K562 (cell line): ENCODE data around the gene CRHR1. TPM values are rescaled to one million over a fixed set of nuclear protein-coding genes. Genes with fewer than 3 reads are reported as not detected.

ENCODE experiments used
- ATAC-seq: fragments of 200-7000 bp; cut with Tn5 transposase; 3 replicates; pipeline ENCODE4 v1.9.1; 2020; ENCODE audit warnings: moderate library complexity
- BruUV-seq: library from RNA; stranded (reverse); fragments of 400-500 nt; replicated peaks from 2 replicates; lab custom pipeline; 2021; lab: Mats Ljungman, UMichigan
- CTCF ChIA-PET: fragments of 300-600 bp; formaldehyde crosslinking; extraction: SDS; loops from one replicate; lab custom pipeline; 2021; ENCODE audit warnings: low intra/inter-chr PET ratio; lab: Yijun Ruan, JAX
- POLR2A ChIA-PET: fragments of 300-600, 350-650 bp; sonication (Branson Sonifier 250); formaldehyde crosslinking; extraction: SDS; loops from one replicate; lab custom pipeline; 2021; ENCODE audit warnings: antibody characterized with exemption, inconsistent platforms; lab: Yijun Ruan, JAX
- DNase-seq, 4 experiments: peaks; one replicate each; pipeline versions ENCODE4 v3.0.0 to v3.0.0-alpha.2; 2011 to 2018; ENCODE audit warnings: low spot score in 3 of 4, mixed read lengths in 3 of 4; ENCODE audit errors: extremely low read depth in 1 of 4
- FAIRE-seq: peaks from 2 replicates; lab custom pipeline; 2011; peaks lifted over from hg19 to GRCh38; lab: Jason Lieb, UNC
- H2AFZ ChIP-seq: 2 replicates; pipeline ENCODE4 v1.6.0; 2011; ENCODE audit warnings: low read depth, low read length, control low read depth, inconsistent platforms
- H3K27ac ChIP-seq: fragments of 200-600 bp; 3 replicates; pipeline ENCODE4 v1.8.0; 2011; ENCODE audit warnings: low read depth, mild to moderate bottlenecking, control low read depth, inconsistent platforms, low read length, moderate library complexity, mixed read lengths; ENCODE audit errors: extremely low read depth
- H3K27me3 ChIP-seq, 2 experiments: fragments of 300-600 bp in 1 of 2; 2 replicates in 1 of 2; 3 replicates in 1 of 2; pipeline versions ENCODE4 v1.6.0 to v1.8.0; 2011; ENCODE audit warnings: inconsistent platforms in 2 of 2, low read length in 2 of 2, mild to moderate bottlenecking in 1 of 2, mixed read lengths in 1 of 2, moderate library complexity in 1 of 2; ENCODE audit not compliant: control insufficient read depth in 2 of 2, insufficient read depth in 2 of 2
- H3K36me3 ChIP-seq: fragments of 300-600 bp; 3 replicates; pipeline ENCODE4 v1.8.0; 2011; ENCODE audit warnings: mild to moderate bottlenecking, low read length, inconsistent platforms; ENCODE audit not compliant: control insufficient read depth, insufficient read depth
- H3K4me1 ChIP-seq, 2 experiments: fragments of 200-600 bp in 1 of 2; replicated peaks in 1 of 2; 2 replicates in 1 of 2; 3 replicates in 1 of 2; pipeline versions ENCODE4 v1.5.1 to v1.8.0; 2011; ENCODE audit warnings: inconsistent platforms in 2 of 2, low read length in 2 of 2, mild to moderate bottlenecking in 1 of 2, mixed read lengths in 1 of 2, moderate library complexity in 1 of 2; ENCODE audit not compliant: control insufficient read depth in 2 of 2, insufficient read depth in 2 of 2
- H3K4me2 ChIP-seq: 2 replicates; pipeline ENCODE4 v1.6.1; 2011; ENCODE audit warnings: low read length, control low read depth, inconsistent platforms, mixed read lengths; ENCODE audit not compliant: insufficient read depth
- H3K4me3 ChIP-seq: fragments of 200-600 bp; sonication (generic), shearing (Covaris generic); 2 replicates; pipeline ENCODE4 v1.5.1; 2016; ENCODE audit warnings: control low read depth, inconsistent platforms
- H3K79me2 ChIP-seq: fragments of 200-600 bp; 3 replicates; pipeline ENCODE4 v1.8.0; 2011; ENCODE audit warnings: low read length, inconsistent platforms; ENCODE audit not compliant: control insufficient read depth, insufficient read depth
- H3K9ac ChIP-seq, 2 experiments: 2 replicates each; pipeline versions ENCODE4 v1.6.0 to v1.6.1; 2011; ENCODE audit warnings: low read depth in 2 of 2, low read length in 2 of 2, control low read depth in 1 of 2, inconsistent platforms in 1 of 2, mild to moderate bottlenecking in 1 of 2, mixed read lengths in 1 of 2; ENCODE audit not compliant: insufficient read depth in 1 of 2
- H3K9me1 ChIP-seq: one replicate; pipeline ENCODE4 v1.6.0; 2011; ENCODE audit warnings: inconsistent platforms, mild to moderate bottlenecking, low read length, moderate library complexity; ENCODE audit not compliant: control insufficient read depth, insufficient read depth
- H3K9me3 ChIP-seq: replicated peaks from 2 replicates; pipeline ENCODE4 v1.5.1; 2011; ENCODE audit warnings: low read depth, low read length, inconsistent platforms; ENCODE audit not compliant: control insufficient read depth, insufficient read depth
- H4K20me1 ChIP-seq: replicated peaks from 2 replicates; pipeline ENCODE4 v1.6.1; 2011; ENCODE audit warnings: low read length, inconsistent platforms, mixed read lengths; ENCODE audit not compliant: control insufficient read depth, insufficient read depth
- BRF1 ChIP-seq: IDR thresholded peaks from 3 replicates; pipeline ENCODE4 v1.6.1; 2011; ENCODE audit warnings: borderline replicate concordance, mild to moderate bottlenecking; ENCODE audit not compliant: insufficient read length; ENCODE audit errors: extremely low read depth
- CREB5 ChIP-seq: fragments of 250-450 bp; sonication (Bioruptor Pico); IDR thresholded peaks from 2 replicates; pipeline ENCODE4 v1.5.0; 2020; ENCODE audit warnings: mild to moderate bottlenecking
- CSDE1 ChIP-seq, 2 experiments: fragments of 450-650 bp; IDR thresholded peaks; 2 replicates each; pipeline ENCODE4 v1.6.1; 2016; ENCODE audit warnings: mild to moderate bottlenecking in 1 of 2
- DACH1 ChIP-seq: fragments of 450-650 bp; IDR thresholded peaks from 2 replicates; pipeline ENCODE4 v1.6.1; 2018; ENCODE audit not compliant: partially characterized antibody
- HCFC1 ChIP-seq: IDR thresholded peaks from 2 replicates; pipeline ENCODE4 v1.6.1; 2012; ENCODE audit warnings: low read depth, low read length, improper control_type of control experiment
- MAFK ChIP-seq: IDR thresholded peaks from 2 replicates; pipeline ENCODE4 v1.6.1; 2011; ENCODE audit warnings: low read length, improper control_type of control experiment
- SNRNP70 ChIP-seq: fragments of 200-400 bp; formaldehyde crosslinking; optimal IDR thresholded peaks from 2 replicates; pipeline ENCODE3; 2017; ENCODE audit warnings: low read depth, low read length
- ZNF165 ChIP-seq: fragments of 250-450 bp; sonication (Bioruptor Pico); IDR thresholded peaks from 2 replicates; pipeline ENCODE4 v1.4.0; 2020; ENCODE audit warnings: borderline replicate concordance
- ZNF24 ChIP-seq: fragments of 450-650 bp; IDR thresholded peaks from 2 replicates; pipeline ENCODE4 v1.6.1; 2016
- ZNF431 ChIP-seq: sonication (generic); formaldehyde crosslinking; IDR thresholded peaks from 2 replicates; pipeline ENCODE4 v1.8.0; 2022; ENCODE audit warnings: mild to moderate bottlenecking, missing genetic modification reagents
- WGBS: fragments of 100-300 bp; shearing (Covaris generic); methylation state at CpG from one replicate; pipeline ENCODE4 v1.1.6; 2016; ENCODE audit warnings: low coverage, mixed read lengths; ENCODE audit not compliant: insufficient coverage; ENCODE audit errors: missing lambda C conversion rate; 5-methylcytosine and 5-hydroxymethylcytosine counted together
- in situ Hi-C: fragments of 300-500 bp; cut with MboI; formaldehyde crosslinking; loops from 4 replicates; pipeline ENCODE4 v1.15.0; 2018; ENCODE audit warnings: inconsistent platforms, mixed read lengths
- intact Hi-C: fragments of 100-400 bp; cut with micrococcal nuclease; formaldehyde crosslinking; loops from 2 replicates; pipeline ENCODE4 v1.14.2; 2022
- polyA plus RNA-seq, 8 experiments: library from polyadenylated mRNA; depleted of rRNA in 4 of 8; stranded (reverse) in 5 of 8; unstranded in 3 of 8; fragments of >200 nt; fragmentation: Nextera tagmentation in 2 of 8; fragmentation: Illumina TruSeq in 1 of 8; extraction: Ambion mirVana in 2 of 8; extraction: Trizol in 1 of 8; gene quantifications; 2 replicates each; pipeline versions ENCODE4 v1.2.1 to v1.2.3, GENCODE V29; 2011 to 2014; ENCODE audit warnings: inconsistent platforms in 1 of 8, missing spikeins in 1 of 8
- total RNA-seq, 7 experiments: library from RNA; depleted of rRNA in 6 of 7; stranded (reverse); fragments of >200 nt in 6 of 7; fragmentation: Illumina TruSeq in 2 of 7; extraction: Trizol in 2 of 7; gene quantifications; 2 replicates each; pipeline versions ENCODE4 v1.2.1 to v1.2.3, GENCODE V29; 2011 to 2021; ENCODE audit warnings: low replicate concordance in 1 of 7

Gene CRHR1
- total and polyA plus RNA-seq, 9 of the 15 experiments (the other 6 are each of a cell fraction or from before 2014, with no cell fraction given) = 0.05 TPM; not detected in 8

GRCh38 chr17:45788057-45788456 is 3.9 kb downstream of the CRHR1 start:
- no TSS peak for BruUV-seq
- CTCF ChIA-PET = no interaction called here
- no peak overlapping the region for H3K9ac ChIP-seq
- H3K4me3 ChIP-seq = no peak overlapping the region
- no peaks in the 10 kb centered on the region for H3K36me3 ChIP-seq
- FAIRE-seq (no peak), ATAC-seq (no peak), DNase-seq (no peak)
- H3K27me3 ChIP-seq = peaks cover 45 to 78% of the 10 kb centered on the region in 2 experiments
- H4K20me1 ChIP-seq = peaks cover 17% of the 10 kb centered on the region
- 0% methylated on average over 3 of the region's 3 CpGs for WGBS
- H3K9me1 ChIP-seq = no peaks in the 10 kb centered on the region
- in situ Hi-C loops (no loop called here), intact Hi-C loops (no loop called here)
- H3K79me2 ChIP-seq = no peaks in the 10 kb centered on the region
- H3K9me3 ChIP-seq = no peaks in the 10 kb centered on the region
- H3K4me1 ChIP-seq = peaks cover 4 to 26% of the 10 kb centered on the region in 2 experiments; a peak in 4 of 5 replicates
- POLR2A ChIA-PET = interaction anchor here (0.6 to 0.8 kb wide), 3 partner anchors 9 to 822 kb away, joined by 3 to 5 read pairs (median 4); no protein-coding TSS in a partner anchor
- no peak overlapping the region for H3K27ac ChIP-seq
- no peak overlapping the region for H3K4me2 ChIP-seq
- no peak for TF ChIP-seq MAFK
- TF ChIP-seq ZNF431 = no peak
- no peak for TF ChIP-seq BRF1
- no peak for TF ChIP-seq CREB5 (CRISPR knock-in tag)
- no peak for TF ChIP-seq DACH1
- TF ChIP-seq CSDE1 (IDR thresholded peaks at IDR 0.05) = no peak
- TF ChIP-seq ZNF24 = no peak
- no peak for TF ChIP-seq HCFC1
- TF ChIP-seq SNRNP70 = no peak
- TF ChIP-seq ZNF165 (CRISPR knock-in tag) = no peak
- TF ChIP-seq, all 486 proteins: peak for 0
- H2AFZ ChIP-seq = no peak overlapping the region
